GM21367 (cell line): ENCODE results near the gene DBN1.

ENCODE experiments used
- ATAC-seq: cut with Tn5 transposase; IDR thresholded peaks from one replicate; pipeline ENCODE4 v1.9.1; 2021; ENCODE audit not compliant: unreplicated experiment

The DBN1 gene

GRCh38 chr5:177410575-177410974 lies 62.9 kb downstream of the DBN1 start:
- no peak for ATAC-seq

DNA sequence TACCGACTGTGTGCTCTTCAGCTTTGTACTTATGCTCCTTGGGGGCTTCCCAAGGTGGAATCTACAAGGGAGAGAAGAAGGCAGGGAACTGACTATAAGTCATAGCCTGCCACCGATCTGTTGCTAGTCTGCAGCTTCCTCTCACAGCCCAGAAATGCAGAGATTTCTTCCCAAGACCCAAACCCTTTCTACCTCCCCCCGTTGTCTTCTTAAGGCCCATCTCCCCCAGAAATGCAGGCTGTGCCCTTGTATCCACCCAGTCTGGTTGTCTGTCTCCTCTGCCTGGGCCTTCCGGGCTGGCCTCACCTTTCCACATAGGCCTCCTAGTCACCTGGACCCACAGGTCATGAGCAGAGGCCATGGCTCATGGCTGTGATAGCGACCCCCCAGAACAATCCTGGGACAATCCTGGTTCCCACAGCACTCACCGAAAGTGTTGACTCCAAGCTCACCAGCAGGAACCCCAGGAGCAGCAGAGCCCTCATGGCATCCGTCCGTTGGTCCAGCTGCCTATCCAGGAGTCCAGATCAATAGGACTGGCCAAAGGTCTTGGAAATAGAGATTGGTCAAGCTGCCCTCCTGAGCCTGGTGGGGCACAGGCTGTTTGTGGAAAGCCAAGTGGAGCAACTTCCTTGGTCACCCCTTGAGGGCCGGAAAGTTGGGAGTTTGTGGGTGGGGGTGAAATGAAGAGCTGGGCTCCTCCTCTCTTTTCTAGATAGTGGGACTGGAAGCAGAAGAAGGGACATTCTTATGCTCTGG lies 64.2 kb downstream of the DBN1 start, which contains the start of gene F12:
Gene F12 (minus strand): TSS at position 522 of the 759 bp plus-strand sequence. CDS start 37 bp downstream, at position 485.
- ATAC-seq, result no peak
